Astrocyte (in vitro differentiated cells and primary cell): ENCODE results near the gene ASPHD1.

ENCODE experiments used
- EZH2 ChIP-seq: IDR thresholded peaks from 2 replicates; pipeline ENCODE4 v1.6.1; 2012; ENCODE audit warnings: mild to moderate bottlenecking, low read length, inconsistent platforms; ENCODE audit not compliant: insufficient read depth
- TF ChIP-seq, protein P1 (sequence below): IDR thresholded peaks from 2 replicates; pipeline ENCODE4 v1.5.1; 2011; ENCODE audit warnings: low read depth, mild to moderate bottlenecking, inconsistent platforms, low read length, moderate library complexity; ENCODE audit not compliant: insufficient read depth

- TF ChIP-seq, protein P1, sequence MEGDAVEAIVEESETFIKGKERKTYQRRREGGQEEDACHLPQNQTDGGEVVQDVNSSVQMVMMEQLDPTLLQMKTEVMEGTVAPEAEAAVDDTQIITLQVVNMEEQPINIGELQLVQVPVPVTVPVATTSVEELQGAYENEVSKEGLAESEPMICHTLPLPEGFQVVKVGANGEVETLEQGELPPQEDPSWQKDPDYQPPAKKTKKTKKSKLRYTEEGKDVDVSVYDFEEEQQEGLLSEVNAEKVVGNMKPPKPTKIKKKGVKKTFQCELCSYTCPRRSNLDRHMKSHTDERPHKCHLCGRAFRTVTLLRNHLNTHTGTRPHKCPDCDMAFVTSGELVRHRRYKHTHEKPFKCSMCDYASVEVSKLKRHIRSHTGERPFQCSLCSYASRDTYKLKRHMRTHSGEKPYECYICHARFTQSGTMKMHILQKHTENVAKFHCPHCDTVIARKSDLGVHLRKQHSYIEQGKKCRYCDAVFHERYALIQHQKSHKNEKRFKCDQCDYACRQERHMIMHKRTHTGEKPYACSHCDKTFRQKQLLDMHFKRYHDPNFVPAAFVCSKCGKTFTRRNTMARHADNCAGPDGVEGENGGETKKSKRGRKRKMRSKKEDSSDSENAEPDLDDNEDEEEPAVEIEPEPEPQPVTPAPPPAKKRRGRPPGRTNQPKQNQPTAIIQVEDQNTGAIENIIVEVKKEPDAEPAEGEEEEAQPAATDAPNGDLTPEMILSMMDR: no peak
- no peak for TF ChIP-seq EZH2
These were observed 22.0 kb downstream of the ASPHD1 start for GRCh38 chr16:29922326-29922725.
